ENCODE measurements around the gene EIF2B4.
A peak's percentile ranks its signal among the peaks of the same experiment; 100 is the strongest.
"Not testable (repeated sequence)": the region's sequence is repeated elsewhere in the genome, so short reads cannot be mapped to it uniquely, and the experiment has no call there.

Gene EIF2B4

DNA sequence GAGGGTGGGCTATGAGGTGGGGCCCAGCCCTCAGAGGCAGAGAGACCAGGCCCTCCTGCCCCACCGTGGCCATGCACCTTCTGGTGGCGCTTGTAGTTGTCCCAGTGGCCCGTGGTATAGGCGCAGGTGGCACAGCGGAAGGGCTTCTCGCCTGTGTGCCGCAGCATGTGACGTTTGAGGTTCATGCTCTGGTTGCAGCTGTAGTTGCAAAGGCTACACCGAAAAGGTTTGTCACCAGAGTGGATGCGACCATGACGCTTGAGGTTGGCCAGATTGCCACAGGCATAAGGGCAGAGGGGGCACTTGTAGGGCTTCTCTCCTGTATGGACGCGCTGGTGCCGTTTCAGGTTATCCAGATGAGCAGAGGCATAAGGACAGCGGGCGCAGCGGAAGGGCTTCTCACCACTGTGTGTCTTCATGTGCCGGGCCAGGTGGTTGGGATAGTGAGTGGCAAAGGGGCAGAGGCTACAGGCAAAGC is 7.5 kb upstream of the EIF2B4 start:
- no peak for DNase-seq (ENCODE audit: low spot score)

- no peak for DNase-seq (ENCODE audit: low spot score)
These were observed 6.9 kb upstream of the EIF2B4 start for GRCh38 chr2:27376866-27377617.

DNA sequence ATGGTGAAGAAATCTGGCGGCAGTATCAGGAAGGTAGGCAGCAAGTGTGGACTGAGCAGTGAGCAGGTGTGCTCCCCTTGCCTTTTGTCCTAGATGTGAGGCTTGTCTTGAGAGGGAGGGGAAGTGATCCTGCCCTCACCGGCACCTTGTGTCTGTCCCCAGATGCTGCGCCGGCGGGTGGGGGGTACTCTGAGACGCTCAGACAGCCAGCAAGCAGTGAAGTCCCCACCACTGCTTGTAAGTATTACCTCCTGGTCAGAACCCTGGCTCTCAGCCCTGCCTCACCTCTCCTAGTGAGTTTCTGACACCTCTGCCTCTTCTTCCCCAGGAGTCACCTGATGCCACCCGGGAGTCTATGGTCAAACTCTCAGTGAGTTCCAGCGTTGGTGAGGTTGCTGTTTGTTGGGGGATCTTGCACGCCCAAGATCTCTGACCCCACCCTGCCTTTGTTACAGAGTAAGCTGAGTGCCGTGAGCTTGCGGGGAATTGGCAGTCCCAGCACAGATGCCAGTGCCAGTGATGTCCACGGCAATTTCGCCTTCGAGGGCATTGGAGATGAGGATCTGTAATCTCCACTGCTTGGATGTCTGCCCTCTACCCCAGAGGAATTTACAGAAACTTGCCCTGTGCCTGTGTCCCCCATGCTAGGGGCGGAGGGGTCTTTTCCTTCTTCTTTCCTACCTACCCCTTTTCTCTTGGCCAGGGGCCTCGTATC is 6.2 kb upstream of the EIF2B4 start:
- no peak for DNase-seq (ENCODE audit: low spot score)

- no peak for DNase-seq (ENCODE audit: low spot score)
These were observed 5.5 kb upstream of the EIF2B4 start for GRCh38 chr2:27375513-27376099.

DNA sequence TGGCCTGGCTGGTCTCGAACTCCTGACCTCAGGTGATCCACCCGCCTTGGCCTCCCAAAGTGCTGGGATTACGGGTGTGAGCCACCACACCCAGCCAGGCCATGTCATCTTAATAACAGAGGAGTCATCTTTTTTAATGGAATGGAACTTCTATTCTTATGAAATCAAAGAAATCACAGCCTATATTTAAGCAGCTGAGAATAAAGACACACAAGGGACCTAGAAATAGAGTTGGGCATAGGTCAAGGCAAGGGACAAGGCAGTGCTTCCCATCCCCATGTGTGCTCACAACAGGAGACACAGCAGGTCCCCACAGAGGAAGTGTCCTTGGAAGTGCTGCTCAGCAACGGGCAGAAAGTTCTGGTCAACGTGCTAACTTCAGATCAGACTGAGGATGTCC is 3.4 kb upstream of the EIF2B4 start:
- no peak for DNase-seq (ENCODE audit: low spot score)

DNA sequence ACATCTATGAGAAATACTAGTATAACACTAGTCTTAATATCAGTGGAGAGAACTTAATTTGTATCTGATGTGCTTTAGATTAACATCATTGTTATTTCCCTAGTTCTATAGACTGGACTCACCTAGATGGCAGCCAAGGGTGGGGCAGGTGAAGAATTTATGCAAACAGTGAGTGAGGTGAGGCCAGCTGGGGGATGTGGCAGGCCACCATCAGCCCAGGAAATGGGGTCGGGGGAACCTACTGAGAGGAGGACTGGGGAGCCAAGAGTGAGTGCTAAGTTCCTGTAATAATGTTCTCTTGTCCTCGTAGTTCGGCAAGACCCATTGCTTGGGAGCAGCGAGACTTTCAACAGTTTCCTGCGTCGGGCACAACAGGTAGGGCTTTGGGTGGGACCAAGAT is 2.8 kb upstream of the EIF2B4 start:
- no peak for DNase-seq (ENCODE audit: low spot score)

- DNase-seq (ENCODE audit: low spot score) = peak; percentile 59
These were observed 880 bp upstream of the EIF2B4 start for GRCh38 chr2:27370816-27371620.

- DNase-seq (ENCODE audit: low spot score) = peak; percentile 64
These were observed 590 bp downstream of the EIF2B4 start for GRCh38 chr2:27369471-27370025.

GRCh38 chr2:27363933-27364332 is 6.2 kb downstream of the EIF2B4 start:
- no peak for DNase-seq (ENCODE audit: low spot score)

- DNase-seq (ENCODE audit: low spot score) = no peak
These were observed 7.3 kb downstream of the EIF2B4 start for GRCh38 chr2:27362678-27363420.

- peak; percentile 98 for DNase-seq (ENCODE audit: low spot score)
These were observed 13.6 kb downstream of the EIF2B4 start, which contains the start of gene GTF3C2 for GRCh38 chr2:27356382-27357181. TSS of gene GTF3C2 (minus strand) at chr2:27356764. CDS start at chr2:27343554, 13,210 bp downstream.

DNA sequence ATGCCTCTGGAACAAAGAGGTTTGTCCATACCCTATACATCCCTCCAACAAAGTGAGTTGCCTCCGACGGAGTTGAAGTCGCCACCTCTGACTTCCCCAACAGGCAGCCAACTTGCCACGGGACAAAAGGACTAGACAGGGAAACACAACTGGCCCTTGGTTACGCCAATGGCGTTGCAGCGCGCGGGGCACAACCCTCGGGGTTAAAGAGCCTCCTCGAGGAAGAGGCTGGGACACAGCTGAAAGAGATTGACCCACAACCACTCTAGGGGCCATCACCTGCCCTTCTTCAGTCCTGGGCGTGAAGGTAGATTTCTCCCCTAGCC is 14.1 kb downstream of the EIF2B4 start:
- DNase-seq (ENCODE audit: low spot score) = peak; percentile 74

DNA sequence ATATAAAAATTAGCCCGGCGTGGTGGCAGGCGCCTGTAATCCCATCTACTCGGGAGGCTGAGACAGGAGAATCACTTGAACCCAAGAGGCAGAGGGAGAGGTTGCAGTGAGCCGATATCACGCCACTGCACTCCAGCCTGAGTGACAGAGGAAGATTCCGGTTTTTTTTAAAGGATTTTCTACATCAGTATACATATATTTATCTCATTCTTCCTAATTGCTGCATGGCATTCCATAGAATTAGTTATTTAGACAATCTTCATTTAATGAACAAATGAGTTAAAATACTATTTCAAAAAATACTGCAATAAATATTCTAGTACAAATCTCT is 15.6 kb downstream of the EIF2B4 start:
- DNase-seq (ENCODE audit: low spot score) = no peak

- DNase-seq (ENCODE audit: low spot score) = peak; percentile 14
These were observed 16.2 kb downstream of the EIF2B4 start for GRCh38 chr2:27353762-27354596.

GRCh38 chr2:27353386-27353761 is 16.8 kb downstream of the EIF2B4 start:
- DNase-seq (ENCODE audit: low spot score) = not testable (repeated sequence)

- DNase-seq (ENCODE audit: low spot score) = no peak
These were observed 18.1 kb downstream of the EIF2B4 start for GRCh38 chr2:27351802-27352598.

GRCh38 chr2:27350106-27350693 is 19.9 kb downstream of the EIF2B4 start:
- no peak for DNase-seq (ENCODE audit: low spot score)

DNA sequence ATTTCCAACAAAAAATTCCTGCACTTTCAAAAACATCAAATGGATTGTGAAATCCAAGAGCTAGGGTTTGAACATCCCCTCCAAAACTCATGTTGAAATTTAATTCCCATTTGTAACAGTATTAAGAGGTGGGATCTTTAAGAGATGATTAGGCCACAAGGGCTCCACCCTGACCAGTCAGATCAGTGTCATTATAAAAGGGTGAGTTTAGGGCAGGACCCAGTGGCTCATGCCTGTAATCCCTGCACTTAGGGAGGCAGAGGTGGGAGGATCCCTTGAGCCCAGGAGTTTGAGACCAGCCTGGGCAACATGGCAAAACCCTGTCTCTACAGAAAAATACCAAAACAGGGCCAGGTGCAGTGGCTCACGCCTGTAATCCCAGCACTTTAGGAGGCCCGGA is 22.5 kb downstream of the EIF2B4 start:
- DNase-seq (ENCODE audit: low spot score) = no peak

All from kidney tubule cell (primary cell).